Calu3 (cell line): Measurements from ENCODE around the gene LINC01488. TPM values are rescaled to one million over a fixed set of nuclear protein-coding genes. Genes with fewer than 3 reads are reported as not detected.
A peak's percentile ranks its signal among the peaks of the same experiment; 100 is the strongest.

Source experiments
- BruUV-seq: library from RNA; stranded (reverse); fragments of 400-500 nt; replicated peaks from 2 replicates; lab custom pipeline; 2021; lab: Mats Ljungman, UMichigan
- CTCF ChIA-PET: fragments of 300-600 bp; sonication (Branson Sonifier 250); formaldehyde crosslinking; loops from one replicate; lab custom pipeline; 2022; ENCODE audit warnings: antibody characterized with exemption; lab: Charles Lee
- DNase-seq: peaks from one replicate; pipeline ENCODE4 v3.0.0; 2022
- H3K27ac Mint-ChIP-seq: one replicate; pipeline ENCODE4 v1.8.0; 2022; ENCODE audit warnings: mixed read lengths; ENCODE audit not compliant: unreplicated experiment
- H3K27me3 Mint-ChIP-seq: one replicate; pipeline ENCODE4 v1.8.0; 2022; ENCODE audit warnings: mixed read lengths; ENCODE audit not compliant: unreplicated experiment
- H3K36me3 Mint-ChIP-seq: one replicate; pipeline ENCODE4 v1.8.0; 2022; ENCODE audit warnings: mild to moderate bottlenecking, moderate library complexity, mixed read lengths; ENCODE audit not compliant: insufficient read depth, unreplicated experiment
- H3K4me1 Mint-ChIP-seq: one replicate; pipeline ENCODE4 v1.8.0; 2022; ENCODE audit warnings: mild to moderate bottlenecking, low read depth, mixed read lengths; ENCODE audit not compliant: unreplicated experiment
- H3K4me3 Mint-ChIP-seq: one replicate; pipeline ENCODE4 v1.8.0; 2022; ENCODE audit warnings: mild to moderate bottlenecking, low read depth, moderate library complexity, mixed read lengths; ENCODE audit not compliant: unreplicated experiment
- H3K9me3 Mint-ChIP-seq: one replicate; pipeline ENCODE4 v1.8.0; 2022; ENCODE audit warnings: low read depth, mixed read lengths; ENCODE audit not compliant: unreplicated experiment
- CTCF ChIP-seq: fragments of 200-600 bp; IDR thresholded peaks from one replicate; pipeline ENCODE4 v1.8.0; 2022; ENCODE audit warnings: antibody characterized with exemption; ENCODE audit not compliant: unreplicated experiment
- intact Hi-C: fragments of 100-400 bp; cut with micrococcal nuclease; formaldehyde crosslinking; loops from one replicate; pipeline ENCODE4 v1.10.0; 2022; ENCODE audit not compliant: unreplicated experiment
- total RNA-seq: library from RNA; stranded (reverse); gene quantifications from 2 replicates; pipeline ENCODE4 v1.2.3, GENCODE V29; 2022

The LINC01488 gene
- total RNA-seq, 1 experiment from 2014 or later, result not detected

- Mint-ChIP-seq H3K4me1 (no peaks in the 10 kb centered on the region), H3K4me3 (no peak overlapping the region), H3K9me3 (peaks cover 5% of the 10 kb centered on the region), H3K36me3 (no peaks in the 10 kb centered on the region), H3K27ac (no peak overlapping the region), H3K27me3 (no peaks in the 10 kb centered on the region)
- DNase-seq, result no peak
- BruUV-seq, result no TSS peak
- intact Hi-C loops, result no loop called here
- CTCF ChIA-PET, result no interaction called here
- no peak for TF ChIP-seq CTCF
These were observed 42.0 kb downstream of the LINC01488 start for GRCh38 chr11:69523453-69523852.

GRCh38 chr11:69524291-69524882 is 42.9 kb downstream of the LINC01488 start:
- CTCF ChIA-PET, result no interaction called here
- intact Hi-C loops, result no loop called here
- H3K27ac Mint-ChIP-seq, result no peak overlapping the region
- no TSS peak for BruUV-seq
- H3K9me3 Mint-ChIP-seq, result peaks cover under 1% of the 10 kb centered on the region
- DNase-seq, result peak; percentile 40
- H3K4me1 Mint-ChIP-seq, result no peaks in the 10 kb centered on the region
- no peaks in the 10 kb centered on the region for H3K36me3 Mint-ChIP-seq
- TF ChIP-seq CTCF, result no peak
- H3K27me3 Mint-ChIP-seq, result peaks cover 1% of the 10 kb centered on the region
- H3K4me3 Mint-ChIP-seq, result no peak overlapping the region

- no peaks in the 10 kb centered on the region for H3K36me3 Mint-ChIP-seq
- no peak for TF ChIP-seq CTCF
- CTCF ChIA-PET, result no interaction called here
- H3K4me1 Mint-ChIP-seq, result no peaks in the 10 kb centered on the region
- no peak for DNase-seq
- H3K9me3 Mint-ChIP-seq, result no peaks in the 10 kb centered on the region
- no TSS peak for BruUV-seq
- no peak overlapping the region for H3K4me3 Mint-ChIP-seq
- no peak overlapping the region for H3K27ac Mint-ChIP-seq
- intact Hi-C loops, result no loop called here
- peaks cover 7% of the 10 kb centered on the region for H3K27me3 Mint-ChIP-seq
These were observed 43.5 kb downstream of the LINC01488 start for GRCh38 chr11:69524991-69525411.

GRCh38 chr11:69525516-69526452 is 44.3 kb downstream of the LINC01488 start:
- intact Hi-C loops, result no loop called here
- Mint-ChIP-seq H3K4me3 (no peak overlapping the region), H3K27ac (no peak overlapping the region), H3K4me1 (no peaks in the 10 kb centered on the region), H3K9me3 (no peaks in the 10 kb centered on the region), H3K36me3 (no peaks in the 10 kb centered on the region), H3K27me3 (peaks cover 15% of the 10 kb centered on the region)
- CTCF ChIA-PET, result no interaction called here
- no peak for TF ChIP-seq CTCF
- DNase-seq, result no peak
- no TSS peak for BruUV-seq
